GM19468 (cell line): ENCODE results near the gene CST9.
"Not testable (repeated sequence)": the region's sequence is repeated elsewhere in the genome, so short reads cannot be mapped to it uniquely, and the experiment has no call there.

Experiments used
- ATAC-seq: cut with Tn5 transposase; IDR thresholded peaks from one replicate; pipeline ENCODE4 v1.9.1; 2021; ENCODE audit warnings: mild to moderate bottlenecking, moderate library complexity, moderate number of reproducible peaks; ENCODE audit not compliant: unreplicated experiment; ENCODE audit errors: extremely low read depth

Gene CST9

GRCh38 chr20:23596579-23597250 is 9.0 kb downstream of the CST9 start:
- no peak for ATAC-seq

DNA sequence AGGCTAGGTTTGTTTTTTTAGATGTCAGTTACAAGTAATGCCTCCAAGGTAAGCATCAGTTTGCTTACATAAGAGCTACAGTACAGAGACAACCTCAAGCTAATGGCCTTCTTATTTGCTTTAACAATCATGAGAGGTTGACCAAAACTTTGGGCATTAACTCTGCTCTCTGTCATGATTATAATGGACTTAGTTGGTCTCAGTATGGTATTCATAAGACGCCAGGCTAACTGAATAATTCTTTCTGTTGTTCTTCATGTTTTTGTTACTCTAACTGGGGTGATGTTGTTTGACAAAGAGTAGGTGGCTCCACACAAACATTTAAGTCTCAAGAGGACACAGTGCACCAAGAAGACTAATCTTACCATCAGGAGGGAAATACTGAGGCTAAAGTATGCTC is 9.8 kb downstream of the CST9 start:
- ATAC-seq, result no peak

DNA sequence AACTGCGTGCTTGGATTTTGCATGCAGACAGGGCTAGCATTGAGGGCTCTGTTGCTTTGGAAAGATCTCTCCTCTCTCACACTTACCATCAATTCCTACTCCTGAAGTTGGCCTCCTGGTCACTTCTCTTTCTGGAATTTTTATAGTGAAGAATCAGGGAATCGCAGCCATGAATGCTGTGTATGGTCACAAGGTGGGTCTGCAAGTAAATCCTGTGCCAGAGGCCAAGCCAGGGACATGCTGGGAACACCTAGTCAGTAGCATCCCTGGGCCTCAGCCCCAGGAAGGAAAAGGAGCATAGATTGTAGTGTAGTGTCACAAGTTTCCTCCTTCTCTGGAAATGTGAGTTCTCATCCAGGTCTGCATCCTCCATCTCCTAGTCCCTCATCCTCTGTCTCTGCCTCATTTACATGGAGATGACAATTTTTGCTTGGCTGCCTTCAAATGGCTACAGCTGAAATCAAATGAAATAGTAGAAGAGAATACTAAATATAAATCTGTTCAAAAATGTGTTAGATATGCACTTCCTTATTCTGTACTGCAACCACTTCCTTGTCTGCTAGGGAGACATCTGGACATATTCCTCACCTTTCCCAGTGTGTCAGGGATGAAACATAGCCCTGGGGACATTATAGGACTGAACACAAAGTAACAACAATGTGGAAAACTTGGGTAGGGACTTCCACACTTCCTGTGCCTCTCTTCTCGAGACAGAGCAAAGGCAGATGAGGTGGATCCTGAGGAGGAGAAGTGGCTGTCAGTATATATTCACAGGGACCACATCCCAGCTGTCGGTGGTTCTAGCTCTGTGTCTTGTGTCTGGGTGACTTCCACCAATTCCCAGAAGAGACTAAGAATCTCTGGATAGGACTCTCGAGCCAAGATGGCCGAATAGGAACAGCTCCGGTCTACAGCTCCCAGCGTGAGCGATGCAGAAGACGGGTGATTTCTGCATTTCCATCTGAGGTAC is 17.0 kb downstream of the CST9 start:
- no peak for ATAC-seq

DNA sequence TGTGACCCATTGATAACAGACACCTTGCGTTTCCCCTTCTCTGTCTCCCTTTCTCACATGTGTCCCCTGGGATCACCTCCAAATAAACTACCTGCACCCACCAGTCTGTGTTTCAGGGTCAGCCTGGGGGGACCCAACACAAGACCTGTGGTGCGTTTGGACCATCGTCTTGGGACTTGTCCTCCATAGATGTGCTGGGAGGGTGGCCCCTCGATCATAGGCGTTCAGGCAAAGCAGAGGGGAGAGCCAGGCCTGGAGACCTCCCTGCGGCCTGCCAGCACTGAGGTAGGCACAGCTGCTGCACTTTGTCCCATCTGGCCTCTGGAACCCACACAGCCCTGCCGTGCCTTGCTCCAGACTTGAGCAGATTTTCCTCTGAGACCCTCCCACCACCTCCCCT is 18.1 kb downstream of the CST9 start:
- no peak for ATAC-seq

DNA sequence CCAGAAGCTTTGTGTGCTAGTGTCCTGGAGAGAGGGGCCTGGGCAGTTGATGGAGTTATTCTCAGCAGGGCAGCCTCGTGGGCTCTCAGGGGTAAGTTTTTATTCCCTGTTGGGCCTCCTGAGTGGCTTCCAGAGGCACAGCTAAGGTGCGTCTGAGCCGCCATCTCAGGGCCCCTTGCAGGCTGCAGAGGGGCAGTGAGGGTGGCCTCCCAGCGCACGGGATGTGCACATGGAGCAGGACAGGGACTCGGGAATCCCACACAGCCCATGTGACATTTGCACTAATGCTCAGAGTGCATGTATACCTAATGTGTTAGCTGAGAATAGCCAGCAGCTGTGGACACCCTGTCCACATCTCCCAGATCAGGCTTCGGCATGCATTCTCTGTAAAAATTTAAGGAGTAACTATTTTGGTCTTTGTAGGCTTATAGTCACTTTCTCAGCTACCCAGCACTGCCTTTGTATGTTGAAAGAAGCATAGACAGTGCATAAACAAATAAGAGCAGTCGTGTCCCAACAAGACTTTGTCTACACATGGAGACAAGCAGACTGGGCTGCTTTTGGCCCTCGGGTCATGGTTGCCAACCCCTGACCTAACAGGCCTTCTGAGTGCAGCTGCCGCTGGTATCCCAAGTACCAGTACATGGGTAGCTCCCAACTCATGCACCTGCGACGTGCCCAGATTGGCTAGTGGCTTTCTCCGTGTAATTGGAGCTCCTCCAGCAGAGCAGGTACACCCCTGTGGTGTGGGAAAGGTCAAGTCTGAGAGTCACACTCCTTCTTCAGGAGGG is 18.8 kb downstream of the CST9 start:
- ATAC-seq, result no peak

GRCh38 chr20:23585808-23586734 is 19.6 kb downstream of the CST9 start:
- ATAC-seq, result no peak

DNA sequence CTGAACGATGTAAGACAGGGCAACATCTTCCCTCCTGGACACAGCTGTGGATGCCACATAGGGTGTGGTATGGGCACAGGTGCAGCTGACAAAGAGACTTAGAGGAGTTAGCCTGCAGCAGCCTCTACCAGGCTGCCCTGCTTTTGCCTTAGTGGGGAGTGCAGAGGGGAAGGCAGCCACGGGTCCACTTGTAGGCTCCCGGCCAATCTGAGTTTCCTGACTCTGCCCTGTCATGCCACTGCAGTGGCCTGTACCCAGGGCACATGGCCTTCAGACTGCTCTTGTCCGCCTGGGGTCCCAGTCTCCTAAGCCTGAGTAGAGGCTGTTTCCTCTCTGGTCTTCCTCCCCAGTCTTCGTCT is 20.3 kb downstream of the CST9 start:
- no peak for ATAC-seq

DNA sequence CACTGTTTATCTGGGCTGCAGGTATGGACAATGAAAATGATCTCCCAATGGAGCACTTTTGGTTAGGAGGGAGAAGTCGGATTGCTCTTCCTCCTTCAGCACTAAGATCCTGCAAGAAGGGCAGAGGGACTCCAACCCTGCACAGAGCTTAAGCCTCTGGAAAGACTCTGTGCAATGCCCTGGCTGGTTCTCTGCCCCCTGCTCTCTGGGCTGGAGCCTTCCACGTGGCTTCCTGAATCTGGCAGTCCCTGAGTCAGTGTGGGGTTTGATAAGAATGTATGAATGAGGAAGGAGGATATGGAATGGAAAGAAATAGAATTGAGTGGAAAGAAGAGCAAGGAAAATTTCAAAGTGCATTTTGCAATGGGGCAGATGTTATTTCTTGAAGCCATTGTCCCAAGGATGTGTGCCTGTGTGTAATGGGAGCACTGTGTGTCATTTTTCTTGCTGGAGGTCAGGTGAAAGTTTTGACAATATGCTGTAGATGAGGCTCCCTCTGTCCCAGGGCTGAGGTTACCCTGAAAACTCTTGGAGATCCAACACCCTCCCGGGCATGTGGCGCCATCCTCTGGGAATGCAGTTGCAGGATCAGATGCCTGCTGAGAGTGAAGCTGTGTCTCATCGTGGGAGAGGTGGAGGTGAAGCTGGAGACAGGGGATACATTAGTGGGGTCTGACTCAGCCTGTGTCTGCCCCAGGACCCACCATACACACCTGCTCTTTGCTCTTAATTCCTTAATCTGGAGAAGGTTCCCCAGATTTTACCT is 21.1 kb downstream of the CST9 start:
- no peak for ATAC-seq

DNA sequence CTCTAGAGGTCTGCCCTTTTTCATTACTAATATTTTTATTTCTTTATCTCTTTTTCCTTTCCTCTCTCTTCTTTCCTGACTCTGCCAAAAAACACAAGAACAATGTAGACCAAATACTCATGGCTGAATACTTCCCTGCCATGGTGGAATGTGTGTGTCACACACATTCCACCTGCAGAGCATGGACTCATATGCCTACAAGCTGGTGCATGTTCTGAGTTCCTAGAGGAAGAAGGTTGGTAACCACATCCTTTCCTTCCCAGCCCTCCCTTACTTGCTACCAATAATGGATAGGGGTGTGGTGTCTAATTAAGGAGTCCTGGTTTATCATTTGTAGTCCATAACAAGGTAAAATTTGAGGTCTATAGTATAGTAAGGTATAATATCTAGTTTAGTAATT is 22.2 kb downstream of the CST9 start:
- ATAC-seq, result no peak

DNA sequence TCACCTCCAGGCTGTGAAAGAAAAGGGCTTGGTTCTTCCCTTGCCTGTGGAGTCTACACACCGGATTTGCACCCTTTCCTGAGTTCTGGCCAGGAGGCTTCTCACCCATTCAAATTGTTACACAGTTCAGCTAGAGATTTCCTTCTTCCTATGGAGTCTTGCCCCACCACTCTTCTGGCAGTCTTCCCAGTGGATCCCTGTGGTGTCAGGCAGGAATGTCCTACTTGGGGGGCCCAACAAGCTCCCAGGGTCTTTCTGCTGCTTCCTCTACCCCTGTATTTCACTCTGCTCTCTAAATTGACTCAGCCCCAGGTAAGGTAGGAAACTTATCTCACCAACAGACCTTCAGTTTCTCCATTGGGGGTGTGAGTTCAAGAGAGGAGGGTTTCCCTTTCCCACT is 23.4 kb downstream of the CST9 start:
- ATAC-seq, result no peak

DNA sequence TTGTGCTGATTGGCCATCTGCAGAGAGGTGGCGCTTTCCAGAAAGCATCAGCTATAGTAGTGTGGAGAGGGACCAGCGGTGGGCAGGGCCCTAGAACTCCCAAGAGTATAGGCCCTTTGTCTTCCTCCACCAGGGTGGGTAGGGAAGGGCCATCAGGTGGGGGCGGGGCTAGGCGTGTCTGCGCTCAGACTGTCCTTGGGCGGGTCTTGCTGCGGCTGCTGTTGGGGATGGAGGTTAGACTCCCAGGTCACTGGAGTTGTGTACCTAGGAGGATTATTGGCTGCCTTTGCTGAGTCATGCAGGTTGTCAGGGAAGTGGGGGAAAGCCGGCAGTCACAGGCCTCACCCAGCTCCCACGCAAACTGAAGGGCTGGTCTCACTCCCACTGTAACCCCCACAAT is 23.9 kb downstream of the CST9 start:
- not testable (repeated sequence) for ATAC-seq

GRCh38 chr20:23574977-23575376 is 30.7 kb downstream of the CST9 start:
- no peak for ATAC-seq

DNA sequence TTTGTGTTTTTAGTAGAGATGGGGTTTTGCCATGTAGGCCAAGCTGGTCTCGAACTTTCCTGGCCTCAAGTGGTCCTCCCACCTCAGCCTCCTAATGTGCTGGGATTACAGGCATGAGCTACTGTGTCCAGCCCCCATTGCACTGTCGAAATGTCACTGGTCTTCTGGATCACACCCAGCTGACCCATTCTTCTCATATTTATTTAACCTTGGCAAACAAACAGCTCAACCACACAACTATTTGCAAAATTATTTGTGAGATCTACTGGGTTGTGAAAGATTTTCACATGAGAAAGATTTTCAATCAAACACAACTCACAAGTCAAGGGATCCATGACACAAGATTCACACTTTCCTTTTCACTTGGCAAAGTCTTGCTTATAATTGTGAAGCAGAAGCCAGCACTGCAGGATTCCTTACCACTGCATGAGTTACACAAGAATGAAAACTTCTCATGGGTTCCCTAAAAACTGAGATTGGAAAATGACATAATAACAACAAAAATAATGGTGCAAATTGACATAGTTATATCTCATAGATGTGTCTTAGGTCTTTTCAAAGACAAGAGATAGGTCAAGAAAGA is 35.4 kb downstream of the CST9 start:
- ATAC-seq, result no peak

DNA sequence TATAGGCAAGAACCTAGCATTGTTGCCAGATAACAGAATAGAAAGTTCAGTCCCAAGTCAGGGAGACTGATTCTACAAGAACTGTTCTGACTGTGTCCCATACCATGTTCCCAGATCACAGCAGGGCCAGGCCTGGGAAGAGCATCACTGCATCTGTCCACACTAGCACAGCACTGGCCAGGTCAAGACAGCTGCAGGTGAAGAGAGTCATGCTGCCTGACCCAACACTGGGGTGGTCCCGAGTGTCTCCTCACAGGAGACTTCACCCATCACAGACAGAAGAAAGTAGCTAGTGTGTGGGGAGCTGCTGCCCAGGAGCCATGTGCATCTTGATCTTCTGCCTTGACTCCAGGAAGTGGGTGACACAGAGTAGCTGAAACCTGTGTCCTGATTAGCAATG is 36.1 kb downstream of the CST9 start:
- ATAC-seq, result no peak

- ATAC-seq, result no peak
Measured at GRCh38 chr20:23568971-23569330, 36.8 kb downstream of the CST9 start.

- no peak for ATAC-seq
Measured at GRCh38 chr20:23568320-23568970, 37.3 kb downstream of the CST9 start, which contains the start of gene CST9L. CST9L (minus strand) TSS chr20:23568484; CDS start chr20:23568450, 34 bp downstream.

DNA sequence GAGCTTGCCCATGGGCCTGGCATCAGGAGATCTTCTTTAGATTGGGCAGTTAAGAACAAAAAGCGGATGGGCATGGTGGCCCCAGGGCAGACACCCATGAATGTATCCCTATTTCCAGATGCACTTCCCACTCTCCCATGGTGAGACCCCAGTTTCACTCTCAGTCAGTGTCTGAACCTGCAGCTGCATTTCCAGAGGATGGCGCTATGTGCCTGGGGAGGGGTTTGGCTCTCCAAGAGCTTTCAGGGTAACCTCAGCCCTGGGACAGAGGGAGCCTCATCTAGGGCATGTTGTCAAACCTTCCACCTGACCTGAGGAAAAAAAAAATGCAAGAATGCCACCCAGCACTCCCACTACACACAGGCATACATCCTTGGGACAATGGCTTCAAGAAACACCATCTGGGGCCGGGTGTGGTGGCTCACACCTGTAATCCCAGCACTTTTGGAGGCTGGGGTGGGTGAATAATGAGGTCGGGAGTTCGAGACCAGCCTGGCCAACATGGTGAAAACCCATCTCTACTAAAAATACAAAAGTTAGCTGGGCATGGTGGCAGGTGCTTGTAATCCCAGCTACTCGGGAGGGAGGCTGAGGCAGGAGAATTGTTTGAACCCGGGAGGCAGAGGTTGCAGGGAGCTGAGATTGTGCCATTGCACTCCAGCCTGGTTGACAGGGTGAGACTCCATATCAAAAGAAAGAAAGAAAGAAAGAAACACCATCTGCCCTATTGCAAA is 39.4 kb downstream of the CST9 start:
- no peak for ATAC-seq
